Caco-2 (cell line): ENCODE measurements around the gene ESR2. TPM values are rescaled to one million over a fixed set of nuclear protein-coding genes. Genes with fewer than 3 reads are reported as not detected.
"Not testable (repeated sequence)": the region's sequence is repeated elsewhere in the genome, so short reads cannot be mapped to it uniquely, and the experiment has no call there.

Experiments
- BruUV-seq: library from RNA; stranded (reverse); fragments of 400-500 nt; replicated peaks from 2 replicates; lab custom pipeline; 2021; lab: Mats Ljungman, UMichigan
- CTCF ChIA-PET: fragments of 300-600 bp; sonication (Branson Sonifier 250); formaldehyde crosslinking; loops from one replicate; lab custom pipeline; 2022; ENCODE audit warnings: antibody characterized with exemption; lab: Charles Lee
- POLR2A ChIA-PET: fragments of 300-600 bp; sonication (Branson Sonifier 250); formaldehyde crosslinking; loops from one replicate; lab custom pipeline; 2022; ENCODE audit warnings: antibody characterized with exemption; lab: Charles Lee
- DNase-seq, 2 experiments: peaks; one replicate each; pipeline versions ENCODE4 v3.0.0 to v3.0.0-alpha.2; 2020 to 2022
- H3K27me3 ChIP-seq: replicated peaks from 2 replicates; pipeline ENCODE4 v1.6.0; 2011; ENCODE audit warnings: low read length; ENCODE audit not compliant: control insufficient read depth, insufficient read depth
- H3K36me3 ChIP-seq: 2 replicates; pipeline ENCODE4 v1.5.1; 2011; ENCODE audit warnings: low read length; ENCODE audit not compliant: control insufficient read depth, insufficient read depth
- H3K4me1 ChIP-seq: fragments of 250-450 bp; sonication (Bioruptor Pico); 2 replicates; pipeline ENCODE4 v1.5.1; 2020; ENCODE audit warnings: mild to moderate bottlenecking
- H3K4me3 ChIP-seq: 2 replicates; pipeline ENCODE4 v1.5.1; 2011; ENCODE audit warnings: low read depth, mild to moderate bottlenecking, control low read depth, low read length
- H3K9me3 ChIP-seq: fragments of 250-450 bp; sonication (Bioruptor Pico); 2 replicates; pipeline ENCODE4 v1.5.1; 2020; ENCODE audit warnings: mild to moderate bottlenecking, moderate library complexity
- H3K27ac Mint-ChIP-seq: one replicate; pipeline ENCODE4 v1.8.0; 2022; ENCODE audit warnings: mixed read lengths; ENCODE audit not compliant: unreplicated experiment
- H3K27me3 Mint-ChIP-seq: one replicate; pipeline ENCODE4 v1.8.0; 2022; ENCODE audit warnings: mixed read lengths; ENCODE audit not compliant: insufficient read depth, unreplicated experiment
- H3K36me3 Mint-ChIP-seq: one replicate; pipeline ENCODE4 v1.8.0; 2022; ENCODE audit warnings: mild to moderate bottlenecking, mixed read lengths; ENCODE audit not compliant: insufficient read depth, unreplicated experiment
- H3K4me1 Mint-ChIP-seq: one replicate; pipeline ENCODE4 v1.8.0; 2022; ENCODE audit warnings: low read depth, mixed read lengths; ENCODE audit not compliant: unreplicated experiment
- H3K4me3 Mint-ChIP-seq: one replicate; pipeline ENCODE4 v1.8.0; 2022; ENCODE audit warnings: mild to moderate bottlenecking, moderate library complexity, mixed read lengths; ENCODE audit not compliant: unreplicated experiment
- H3K9me3 Mint-ChIP-seq: one replicate; pipeline ENCODE4 v1.8.0; 2022; ENCODE audit warnings: mixed read lengths; ENCODE audit not compliant: unreplicated experiment
- intact Hi-C: fragments of 100-400 bp; cut with micrococcal nuclease; formaldehyde crosslinking; loops from one replicate; pipeline ENCODE4 v1.10.0; 2022; ENCODE audit not compliant: unreplicated experiment
- total RNA-seq: library from RNA; stranded (reverse); gene quantifications from 2 replicates; pipeline ENCODE4 v1.2.3, GENCODE V29; 2022
- TF ChIP-seq, protein P1 (sequence below), 2 experiments: fragments of 200-600 bp in 1 of 2; IDR thresholded peaks; 1 replicate in 1 of 2; 2 replicates in 1 of 2; pipeline versions ENCODE4 v1.5.1 to v1.8.0; 2011 to 2022; ENCODE audit warnings: antibody characterized with exemption in 1 of 2, control low read depth in 1 of 2, inconsistent platforms in 1 of 2, low read depth in 1 of 2, low read length in 1 of 2, mild to moderate bottlenecking in 1 of 2, moderate library complexity in 1 of 2; ENCODE audit not compliant: insufficient read depth in 1 of 2, severe bottlenecking in 1 of 2, unreplicated experiment in 1 of 2

The ESR2 gene
- total RNA-seq, 1 experiment from 2014 or later: 0.23 TPM

DNA sequence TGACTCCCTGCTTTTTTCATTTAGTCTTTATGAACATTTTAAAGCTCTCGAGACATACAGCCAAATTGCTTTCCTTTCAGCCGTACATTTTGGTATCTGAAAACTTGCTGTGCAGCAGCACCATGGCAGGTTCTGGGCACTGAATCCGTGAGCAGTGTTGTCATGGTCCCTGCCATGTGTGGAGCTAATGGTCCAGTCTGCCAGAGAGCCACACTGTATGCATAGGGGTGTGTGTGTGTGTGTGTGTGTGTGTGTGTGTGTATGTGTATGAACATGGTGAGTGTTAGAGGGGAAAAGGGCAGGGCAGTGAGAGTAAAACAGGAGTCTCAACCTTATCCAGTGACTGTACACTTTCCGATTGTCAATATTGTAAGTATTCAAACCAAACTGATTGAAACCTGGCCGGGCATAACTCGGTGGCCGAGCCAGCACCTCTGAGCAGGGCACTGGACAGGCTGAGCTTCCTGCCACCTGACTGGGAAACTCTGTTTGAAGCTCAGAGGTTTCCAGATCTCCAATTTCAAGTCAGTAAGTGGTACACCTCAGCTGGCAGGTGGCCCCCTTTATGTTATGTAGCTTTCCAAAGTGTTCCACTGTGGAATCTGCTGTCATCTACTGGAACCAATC lies 110.0 kb downstream of the ESR2 start:
- no peaks in the 10 kb centered on the region for H3K36me3 ChIP-seq
- no peaks in the 10 kb centered on the region for H3K9me3 ChIP-seq
- no peaks in the 10 kb centered on the region for H3K4me1 ChIP-seq
- no peak for DNase-seq
- H3K27ac Mint-ChIP-seq: no peak overlapping the region
- intact Hi-C loops: no loop called here
- no peaks in the 10 kb centered on the region for H3K27me3 ChIP-seq
- H3K27me3 Mint-ChIP-seq: no peaks in the 10 kb centered on the region
- POLR2A ChIA-PET: no interaction called here
- H3K4me1 Mint-ChIP-seq: no peaks in the 10 kb centered on the region
- H3K9me3 Mint-ChIP-seq: no peaks in the 10 kb centered on the region
- no TSS peak for BruUV-seq
- H3K4me3 Mint-ChIP-seq: no peak overlapping the region
- H3K36me3 Mint-ChIP-seq: no peaks in the 10 kb centered on the region
- TF ChIP-seq, protein P1, sequence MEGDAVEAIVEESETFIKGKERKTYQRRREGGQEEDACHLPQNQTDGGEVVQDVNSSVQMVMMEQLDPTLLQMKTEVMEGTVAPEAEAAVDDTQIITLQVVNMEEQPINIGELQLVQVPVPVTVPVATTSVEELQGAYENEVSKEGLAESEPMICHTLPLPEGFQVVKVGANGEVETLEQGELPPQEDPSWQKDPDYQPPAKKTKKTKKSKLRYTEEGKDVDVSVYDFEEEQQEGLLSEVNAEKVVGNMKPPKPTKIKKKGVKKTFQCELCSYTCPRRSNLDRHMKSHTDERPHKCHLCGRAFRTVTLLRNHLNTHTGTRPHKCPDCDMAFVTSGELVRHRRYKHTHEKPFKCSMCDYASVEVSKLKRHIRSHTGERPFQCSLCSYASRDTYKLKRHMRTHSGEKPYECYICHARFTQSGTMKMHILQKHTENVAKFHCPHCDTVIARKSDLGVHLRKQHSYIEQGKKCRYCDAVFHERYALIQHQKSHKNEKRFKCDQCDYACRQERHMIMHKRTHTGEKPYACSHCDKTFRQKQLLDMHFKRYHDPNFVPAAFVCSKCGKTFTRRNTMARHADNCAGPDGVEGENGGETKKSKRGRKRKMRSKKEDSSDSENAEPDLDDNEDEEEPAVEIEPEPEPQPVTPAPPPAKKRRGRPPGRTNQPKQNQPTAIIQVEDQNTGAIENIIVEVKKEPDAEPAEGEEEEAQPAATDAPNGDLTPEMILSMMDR (IDR thresholded peaks at IDR 0.05; ENCODE audit: insufficient read depth in 1 of 2, low read depth in 1 of 2, low read length in 1 of 2, severe bottlenecking in 1 of 2, unreplicated experiment in 1 of 2): no peak
- H3K4me3 ChIP-seq: no peak overlapping the region
- CTCF ChIA-PET: no interaction called here

- BruUV-seq, CTCF ChIA-PET: not testable (repeated sequence)
These were observed 111.3 kb downstream of the ESR2 start for GRCh38 chr14:64182908-64183307.

GRCh38 chr14:64178814-64179213 lies 115.4 kb downstream of the ESR2 start:
- no peaks in the 10 kb centered on the region for H3K27me3 ChIP-seq
- BruUV-seq: no TSS peak
- no peaks in the 10 kb centered on the region for H3K36me3 ChIP-seq
- H3K9me3 ChIP-seq: no peaks in the 10 kb centered on the region
- DNase-seq: no peak
- POLR2A ChIA-PET: no interaction called here
- no peaks in the 10 kb centered on the region for H3K9me3 Mint-ChIP-seq
- no peak overlapping the region for H3K4me3 Mint-ChIP-seq
- H3K27me3 Mint-ChIP-seq: no peaks in the 10 kb centered on the region
- H3K4me1 Mint-ChIP-seq: no peaks in the 10 kb centered on the region
- TF ChIP-seq, protein P1 (IDR thresholded peaks at IDR 0.05; ENCODE audit: insufficient read depth in 1 of 2, low read depth in 1 of 2, low read length in 1 of 2, severe bottlenecking in 1 of 2, unreplicated experiment in 1 of 2): no peak
- no peaks in the 10 kb centered on the region for H3K4me1 ChIP-seq
- intact Hi-C loops: no loop called here
- no peaks in the 10 kb centered on the region for H3K36me3 Mint-ChIP-seq
- H3K4me3 ChIP-seq: no peak overlapping the region
- CTCF ChIA-PET: no interaction called here
- no peak overlapping the region for H3K27ac Mint-ChIP-seq

More at GRCh38 chr14:64182908-64183307, 111.3 kb downstream of the ESR2 start:
- H3K27ac Mint-ChIP-seq, H3K4me1 ChIP-seq, H3K4me3 ChIP-seq, H3K36me3 Mint-ChIP-seq, POLR2A ChIA-PET, H3K4me3 Mint-ChIP-seq, H3K27me3 ChIP-seq, H3K36me3 ChIP-seq, H3K9me3 Mint-ChIP-seq, intact Hi-C loops, DNase-seq, H3K9me3 ChIP-seq, H3K4me1 Mint-ChIP-seq, H3K27me3 Mint-ChIP-seq: not testable (repeated sequence)
